Endothelial cell of umbilical vein (primary cell): ENCODE measurements around the gene TMEM176A. TPM values are rescaled to one million over a fixed set of nuclear protein-coding genes. Genes with fewer than 3 reads are reported as not detected.

Source experiments
- BruUV-seq: library from RNA; stranded (reverse); fragments of 400-500 nt; replicated peaks from 2 replicates; lab custom pipeline; 2021; lab: Mats Ljungman, UMichigan
- CTCF ChIA-PET: fragments of 300-600, 350-600 bp; sonication (Branson Sonifier 250); formaldehyde crosslinking; loops from one replicate; lab custom pipeline; 2021; ENCODE audit warnings: antibody characterized with exemption, inconsistent platforms; lab: Charles Lee
- POLR2A ChIA-PET: fragments of 300-600, 350-600 bp; sonication (Branson Sonifier 250); formaldehyde crosslinking; loops from one replicate; lab custom pipeline; 2021; ENCODE audit warnings: antibody characterized with exemption, inconsistent platforms; lab: Charles Lee
- DNase-seq: peaks from one replicate; pipeline ENCODE4 v3.0.0-alpha.2; 2011; ENCODE audit warnings: low read depth, low spot score
- FAIRE-seq: peaks from 2 replicates; lab custom pipeline; 2011; peaks lifted over from hg19 to GRCh38; lab: Jason Lieb, UNC
- H2AFZ ChIP-seq: 2 replicates; pipeline ENCODE4 v1.6.0; 2012; ENCODE audit warnings: low read depth, low read length, control low read depth, inconsistent platforms
- H3K27ac ChIP-seq: 2 replicates; pipeline ENCODE4 v1.5.1; 2011; ENCODE audit warnings: low read depth, mild to moderate bottlenecking, control low read depth, low read length, moderate library complexity; ENCODE audit not compliant: insufficient read depth
- H3K27me3 ChIP-seq, 2 experiments: 2 replicates each; pipeline versions ENCODE4 v1.6.0 to v1.6.1; 2011; ENCODE audit warnings: low read length in 2 of 2, mixed read lengths in 1 of 2; ENCODE audit not compliant: control insufficient read depth in 2 of 2, insufficient read depth in 2 of 2
- H3K36me3 ChIP-seq, 2 experiments: 2 replicates in 1 of 2; 3 replicates in 1 of 2; pipeline ENCODE4 v1.5.1; 2011; ENCODE audit warnings: low read length in 2 of 2, mild to moderate bottlenecking in 1 of 2, moderate library complexity in 1 of 2; ENCODE audit not compliant: control insufficient read depth in 2 of 2, insufficient read depth in 2 of 2; ENCODE audit errors: extremely low read depth in 1 of 2
- H3K4me1 ChIP-seq: 3 replicates; pipeline ENCODE4 v1.5.1; 2011; ENCODE audit warnings: mild to moderate bottlenecking, low read length; ENCODE audit not compliant: control insufficient read depth, insufficient read depth; ENCODE audit errors: extremely low read depth
- H3K4me2 ChIP-seq: 2 replicates; pipeline ENCODE4 v1.6.1; 2011; ENCODE audit warnings: low read length, control low read depth, mixed read lengths; ENCODE audit not compliant: insufficient read depth
- H3K4me3 ChIP-seq, 3 experiments: fragments of 200-600 bp in 1 of 3; sonication (generic), shearing (Covaris generic) in 1 of 3; replicated peaks in 1 of 3; 2 replicates each; pipeline ENCODE4 v1.5.1; 2011 to 2016; ENCODE audit warnings: control low read depth in 3 of 3, low read length in 3 of 3, mild to moderate bottlenecking in 2 of 3, inconsistent platforms in 1 of 3, low read depth in 1 of 3, moderate library complexity in 1 of 3; ENCODE audit not compliant: insufficient read depth in 1 of 3
- H3K79me2 ChIP-seq: 2 replicates; pipeline ENCODE4 v1.6.0; 2012; ENCODE audit warnings: low read length, inconsistent platforms; ENCODE audit not compliant: control insufficient read depth, insufficient read depth
- H3K9ac ChIP-seq: replicated peaks from 2 replicates; pipeline ENCODE3; 2011; ENCODE audit warnings: low read length, control low read depth; ENCODE audit not compliant: insufficient read depth; ENCODE audit errors: extremely low read depth
- H3K9me1 ChIP-seq: replicated peaks from 3 replicates; pipeline ENCODE4 v1.6.0; 2011; ENCODE audit warnings: mild to moderate bottlenecking, low read length; ENCODE audit not compliant: control insufficient read depth, insufficient read depth; ENCODE audit errors: extremely low read depth
- H3K9me3 ChIP-seq: replicated peaks from 2 replicates; pipeline ENCODE4 v1.5.1; 2012; ENCODE audit warnings: low read length, inconsistent platforms; ENCODE audit not compliant: control insufficient read depth, insufficient read depth
- H4K20me1 ChIP-seq: replicated peaks from 2 replicates; pipeline ENCODE3; 2011; ENCODE audit warnings: mild to moderate bottlenecking, low read length; ENCODE audit not compliant: control insufficient read depth, insufficient read depth; ENCODE audit errors: extremely low read depth
- CTCF ChIP-seq, 2 donors: IDR thresholded peaks; 1 replicate in 1 of 2; 2 replicates in 1 of 2; pipeline ENCODE4 v1.5.1; 2011; ENCODE audit warnings: low read length in 2 of 2, mild to moderate bottlenecking in 2 of 2, moderate library complexity in 2 of 2, control low read depth in 1 of 2, inconsistent platforms in 1 of 2, low read depth in 1 of 2; ENCODE audit not compliant: insufficient read depth in 1 of 2; ENCODE audit errors: extremely low read depth in 1 of 2
- EZH2 ChIP-seq: IDR thresholded peaks from 2 replicates; pipeline ENCODE4 v1.6.1; 2012; ENCODE audit warnings: borderline replicate concordance, low read depth, mild to moderate bottlenecking, moderate library complexity, low read length, inconsistent platforms; ENCODE audit not compliant: severe bottlenecking
- FOS ChIP-seq: IDR thresholded peaks from 2 replicates; pipeline ENCODE4 v1.6.1; 2011; ENCODE audit warnings: mild to moderate bottlenecking, low read length, moderate library complexity, borderline replicate concordance; ENCODE audit not compliant: insufficient read depth
- GATA2 ChIP-seq: IDR thresholded peaks from 2 replicates; pipeline ENCODE4 v1.7.0; 2011; ENCODE audit warnings: low read depth, mild to moderate bottlenecking, moderate library complexity, mixed read lengths, low read length; ENCODE audit not compliant: insufficient read length, insufficient read depth
- JUN ChIP-seq: IDR thresholded peaks from 2 replicates; pipeline ENCODE4 v1.6.1; 2011; ENCODE audit warnings: borderline replicate concordance, low read depth; ENCODE audit not compliant: insufficient read length, insufficient read depth
- MAX ChIP-seq: IDR thresholded peaks from 2 replicates; pipeline ENCODE4 v1.6.1; 2011; ENCODE audit not compliant: insufficient read depth, insufficient read length
- MYC ChIP-seq: IDR thresholded peaks from one replicate; pipeline ENCODE4 v1.6.1; 2011; ENCODE audit warnings: mild to moderate bottlenecking, low read depth, low read length
- POLR2A ChIP-seq: IDR thresholded peaks from 2 replicates; pipeline ENCODE4 v1.6.1; 2012; ENCODE audit warnings: low read depth, mild to moderate bottlenecking, control low read depth, low read length
- POLR2AphosphoS5 ChIP-seq: IDR thresholded peaks from 2 replicates; pipeline ENCODE4 v1.6.1; 2012; ENCODE audit warnings: low read depth, mild to moderate bottlenecking, control low read depth, low read length, moderate library complexity; ENCODE audit not compliant: insufficient read depth
- dilution Hi-C: fragments of 300-500 bp; cut with MboI; formaldehyde crosslinking; loops from one replicate; pipeline ENCODE4 v1.15.0; 2019; ENCODE audit warnings: low sequenced_read_pairs; ENCODE audit not compliant: extremely low pct_ligation_motif_present
- intact Hi-C: fragments of 100-400 bp; cut with micrococcal nuclease; formaldehyde crosslinking; loops from one replicate; pipeline ENCODE4 v1.10.0; 2022
- polyA plus RNA-seq, 4 experiments: library from polyadenylated mRNA; depleted of rRNA in 3 of 4; stranded (reverse) in 3 of 4; unstranded in 1 of 4; fragments of >200 nt; gene quantifications; 2 replicates each; pipeline versions ENCODE4 v1.2.1 to v1.2.3, GENCODE V29; 2011 to 2012; ENCODE audit warnings: missing spikeins in 1 of 4
- total RNA-seq: library from RNA; stranded (reverse); gene quantifications from 2 replicates; pipeline ENCODE4 v1.2.3, GENCODE V29; 2021

TMEM176A gene
- total and polyA plus RNA-seq, 2 donors (not counting 3 experiments of a cell fraction or from before 2014, with no cell fraction given), result not detected

- DNase-seq (no peak), FAIRE-seq (no peak)
- Histone ChIP-seq H3K9me1 (no peaks in the 10 kb centered on the region), H2AFZ (no peak overlapping the region), H3K4me1 (no peaks in the 10 kb centered on the region), H3K79me2 (no peaks in the 10 kb centered on the region), H4K20me1 (no peaks in the 10 kb centered on the region), H3K27me3 (peaks cover 0 to 3% of the 10 kb centered on the region in 2 experiments), H3K4me2 (no peak overlapping the region), H3K9me3 (no peaks in the 10 kb centered on the region), H3K36me3 (no peaks in the 10 kb centered on the region), H3K4me3 (no peak overlapping the region), H3K27ac (no peak overlapping the region), H3K9ac (no peak overlapping the region)
- ChIA-PET POLR2A (no interaction called here), CTCF (no interaction called here)
- dilution Hi-C loops (no loop called here), intact Hi-C loops (no loop called here)
- TF ChIP-seq MAX (no peak), POLR2AphosphoS5 (no peak), MYC (no peak), FOS (no peak), POLR2A (no peak), CTCF (IDR thresholded peaks at IDR 0.05; ENCODE audit: extremely low read depth in 1 of 2, insufficient read depth in 1 of 2, low read depth in 1 of 2, low read length in 2 of 2) (no peak), GATA2 (no peak), JUN (no peak), EZH2 (no peak)
- no TSS peak for BruUV-seq
Observed at GRCh38 chr7:150842018-150842417, 41.4 kb downstream of the TMEM176A start.
